NCI-H2107 treated with DMSO at 0.1 percent for 48 hours (cell line): Measurements from ENCODE around the gene CSF1.

Experiments
- DNase-seq: peaks from one replicate; lab custom pipeline; 2025; ENCODE audit not compliant: unreplicated experiment; lab: John Stamatoyannopoulos, UW

CSF1 gene

GRCh38 chr1:109975718-109976117 lies 65.1 kb downstream of the CSF1 start:
- DNase-seq = no peak

DNA sequence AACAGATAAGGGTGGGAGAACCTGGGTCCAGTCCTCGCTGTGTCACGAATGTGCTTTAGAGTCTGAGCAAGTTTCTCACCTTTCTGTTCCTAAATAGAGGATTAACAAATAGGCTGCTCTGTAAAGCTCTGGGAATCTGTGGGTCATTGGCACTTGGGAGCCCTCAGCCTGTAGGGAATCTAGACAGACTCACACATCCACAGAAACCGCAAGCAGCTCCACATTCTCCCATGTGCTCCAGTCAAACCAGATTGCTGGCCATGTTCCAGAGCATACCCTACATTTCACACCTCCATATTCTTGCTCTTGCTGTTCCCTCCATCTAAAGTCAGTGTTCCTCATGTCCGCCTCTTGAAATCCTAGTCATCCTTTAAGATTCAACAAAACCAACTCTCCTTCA lies 66.1 kb downstream of the CSF1 start:
- no peak for DNase-seq

GRCh38 chr1:109977225-109977624 lies 66.6 kb downstream of the CSF1 start:
- no peak for DNase-seq

- DNase-seq = no peak
These were observed 67.2 kb downstream of the CSF1 start for GRCh38 chr1:109977657-109978378.

DNA sequence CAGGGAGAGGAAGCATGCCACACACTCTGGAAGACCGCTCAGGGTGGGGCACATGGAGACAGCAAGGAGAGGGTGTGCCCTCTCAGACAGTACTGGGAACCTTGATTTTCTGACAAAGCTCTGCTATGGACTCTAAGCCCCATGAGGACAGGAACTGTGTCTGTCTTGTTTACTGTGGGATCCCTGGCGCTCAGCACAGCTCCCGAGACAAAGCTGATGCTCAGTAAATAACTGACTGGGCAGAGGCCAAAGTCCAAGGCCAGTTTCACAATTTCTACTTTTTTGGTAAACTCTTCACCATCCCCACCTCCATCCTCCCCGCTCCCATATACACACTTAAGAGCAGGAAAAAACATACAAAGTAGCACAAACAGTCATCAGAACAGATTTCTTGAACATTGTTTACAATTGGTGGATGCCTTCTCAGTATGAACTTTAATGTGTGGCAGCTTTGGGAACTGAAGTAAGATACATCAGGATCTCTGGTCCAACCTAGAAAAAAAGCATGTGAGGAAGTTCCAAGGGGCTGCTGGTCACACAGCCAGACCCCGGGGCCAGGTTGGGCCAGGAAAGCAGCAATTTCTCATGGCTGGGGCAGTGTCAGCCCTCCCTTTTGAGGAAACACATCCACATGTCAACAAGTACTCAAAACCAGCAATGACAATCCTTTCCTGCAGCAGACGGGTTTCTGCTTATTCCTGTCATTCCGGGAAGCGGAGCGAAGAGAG lies 68.3 kb downstream of the CSF1 start:
- DNase-seq = no peak

DNA sequence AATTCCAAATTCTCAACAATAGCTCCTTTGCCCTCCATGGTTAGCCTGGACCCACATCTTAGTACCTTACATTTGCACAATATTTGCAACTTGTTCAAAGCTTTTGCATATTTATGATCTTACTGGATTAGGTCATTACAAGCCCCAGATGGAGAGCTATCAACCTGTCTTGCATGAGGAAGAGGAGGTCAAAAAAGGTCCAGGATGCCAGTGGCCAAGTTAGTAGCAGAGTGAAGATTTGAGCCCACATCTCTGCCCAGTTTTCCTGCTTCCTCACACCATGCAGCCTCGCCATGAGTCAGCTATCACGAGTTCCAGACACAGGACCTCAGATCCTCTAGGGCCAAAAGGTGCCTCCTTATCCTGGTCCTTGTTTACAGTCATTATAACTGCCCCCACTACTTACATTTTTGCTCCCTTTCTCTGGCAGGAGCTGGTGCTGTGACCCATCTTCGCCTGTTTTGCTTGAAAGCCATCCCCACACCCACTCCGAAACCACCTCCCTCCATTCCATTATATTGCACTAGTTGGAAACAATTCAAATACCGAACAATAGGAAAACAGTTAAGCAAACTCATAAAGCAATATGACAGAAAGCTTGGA lies 68.9 kb downstream of the CSF1 start:
- DNase-seq = no peak
